K562 (cell line): ENCODE data around the gene DNASE1L1. TPM values are rescaled to one million over a fixed set of nuclear protein-coding genes. Genes with fewer than 3 reads are reported as not detected.

ENCODE experiments used
- BRF1 ChIP-seq: IDR thresholded peaks from 3 replicates; pipeline ENCODE4 v1.6.1; 2011; ENCODE audit warnings: borderline replicate concordance, mild to moderate bottlenecking; ENCODE audit not compliant: insufficient read length; ENCODE audit errors: extremely low read depth
- CBFA2T2 ChIP-seq: fragments of 450-650 bp; conservative IDR thresholded peaks from 2 replicates; pipeline ENCODE4 v1.6.1; 2017; ENCODE audit warnings: mild to moderate bottlenecking
- CCAR2 ChIP-seq: fragments of 200-400 bp; formaldehyde crosslinking; IDR thresholded peaks from 2 replicates; pipeline ENCODE4 v1.6.1; 2017; ENCODE audit warnings: mild to moderate bottlenecking, low read depth, low read length
- CCNT2 ChIP-seq: IDR thresholded peaks from 2 replicates; pipeline ENCODE4 v1.6.1; 2011; ENCODE audit warnings: borderline replicate concordance, low read depth, mild to moderate bottlenecking, moderate library complexity, mixed read lengths, low read length; ENCODE audit not compliant: insufficient read length; ENCODE audit errors: extremely low read depth
- DEAF1 ChIP-seq: fragments of 450-650 bp; formaldehyde crosslinking; IDR thresholded peaks from 2 replicates; pipeline ENCODE4 v1.4.0; 2020; ENCODE audit warnings: mild to moderate bottlenecking, moderate library complexity
- E2F6 ChIP-seq, 2 experiments: IDR thresholded peaks; 2 replicates each; pipeline ENCODE4 v1.6.1; 2011; ENCODE audit warnings: borderline replicate concordance in 1 of 2, control low read depth in 1 of 2, low read depth in 1 of 2, low read length in 1 of 2, mild to moderate bottlenecking in 1 of 2, mixed read lengths in 1 of 2, moderate library complexity in 1 of 2; ENCODE audit not compliant: insufficient read depth in 1 of 2, insufficient read length in 1 of 2, poor library complexity in 1 of 2, severe bottlenecking in 1 of 2; ENCODE audit errors: extremely low read depth in 1 of 2
- ELK3 ChIP-seq: fragments of 450-650 bp; formaldehyde crosslinking; IDR thresholded peaks from 2 replicates; pipeline ENCODE4 v1.4.0; 2020; ENCODE audit warnings: mild to moderate bottlenecking
- FOXM1 ChIP-seq, 2 experiments: fragments of 450-650 bp in 1 of 2; sonication (generic) in 1 of 2; formaldehyde crosslinking in 1 of 2; IDR thresholded peaks; 2 replicates each; pipeline versions ENCODE4 v1.6.1 to v1.9.0; 2017 to 2022; ENCODE audit warnings: low read depth in 2 of 2, mild to moderate bottlenecking in 2 of 2, missing genetic modification reagents in 1 of 2, moderate library complexity in 1 of 2
- MCM3 ChIP-seq: fragments of 450-650 bp; IDR thresholded peaks from 2 replicates; pipeline ENCODE4 v1.6.1; 2016
- NELFE ChIP-seq: IDR thresholded peaks from 2 replicates; pipeline ENCODE4 v1.6.1; 2011; ENCODE audit warnings: mild to moderate bottlenecking; ENCODE audit not compliant: insufficient read depth, insufficient read length
- NFATC3 ChIP-seq: fragments of 450-650 bp; IDR thresholded peaks from 2 replicates; pipeline ENCODE4 v1.6.1; 2017; ENCODE audit warnings: mild to moderate bottlenecking
- PHF21A ChIP-seq: fragments of 450-650 bp; IDR thresholded peaks from 2 replicates; pipeline ENCODE4 v1.6.1; 2017; ENCODE audit warnings: low read depth, borderline replicate concordance
- POLR3A ChIP-seq: IDR thresholded peaks from 2 replicates; pipeline ENCODE4 v1.6.1; 2011; ENCODE audit warnings: borderline replicate concordance, mild to moderate bottlenecking, moderate library complexity; ENCODE audit not compliant: insufficient read length, insufficient read depth; ENCODE audit errors: extremely low read depth
- PREB ChIP-seq: sonication (generic); formaldehyde crosslinking; IDR thresholded peaks from 2 replicates; pipeline ENCODE4 v1.8.1; 2023; ENCODE audit warnings: mild to moderate bottlenecking, missing genetic modification reagents
- RFX1 ChIP-seq: fragments of 450-650 bp; IDR thresholded peaks from 2 replicates; pipeline ENCODE4 v1.6.1; 2016; ENCODE audit warnings: mild to moderate bottlenecking, moderate library complexity
- RFX7 ChIP-seq: fragments of 250-450 bp; sonication (Bioruptor Pico); IDR thresholded peaks from 2 replicates; pipeline ENCODE4 v1.5.1; 2021; ENCODE audit warnings: mild to moderate bottlenecking
- TSC22D4 ChIP-seq: fragments of 450-650 bp; IDR thresholded peaks from 2 replicates; pipeline ENCODE4 v1.6.1; 2016; ENCODE audit warnings: missing genetic modification characterization, missing biosample characterization, control low read depth
- ZFP91 ChIP-seq: sonication (generic); formaldehyde crosslinking; IDR thresholded peaks from 2 replicates; pipeline ENCODE4 v1.8.0; 2022; ENCODE audit warnings: mild to moderate bottlenecking, missing genetic modification reagents
- ZNF24 ChIP-seq: fragments of 450-650 bp; IDR thresholded peaks from 2 replicates; pipeline ENCODE4 v1.6.1; 2016
- ZNF57 ChIP-seq: fragments of 450-650 bp; formaldehyde crosslinking; IDR thresholded peaks from 2 replicates; pipeline ENCODE4 v1.4.0; 2020; ENCODE audit warnings: mild to moderate bottlenecking, moderate library complexity
- ZNF583 ChIP-seq: fragments of 250-450 bp; sonication (Bioruptor Pico); IDR thresholded peaks from 2 replicates; pipeline ENCODE4 v1.4.0; 2020
- ZNF764 ChIP-seq: fragments of 250-450 bp; sonication (Bioruptor Pico); IDR thresholded peaks from 2 replicates; pipeline ENCODE4 v1.4.0; 2020; ENCODE audit warnings: low read depth, mild to moderate bottlenecking, moderate library complexity
- polyA plus RNA-seq, 8 experiments: library from polyadenylated mRNA; depleted of rRNA in 4 of 8; stranded (reverse) in 5 of 8; unstranded in 3 of 8; fragments of >200 nt; fragmentation: Nextera tagmentation in 2 of 8; fragmentation: Illumina TruSeq in 1 of 8; extraction: Ambion mirVana in 2 of 8; extraction: Trizol in 1 of 8; gene quantifications; 2 replicates each; pipeline versions ENCODE4 v1.2.1 to v1.2.3, GENCODE V29; 2011 to 2014; ENCODE audit warnings: inconsistent platforms in 1 of 8, missing spikeins in 1 of 8
- total RNA-seq, 7 experiments: library from RNA; depleted of rRNA in 6 of 7; stranded (reverse); fragments of >200 nt in 6 of 7; fragmentation: Illumina TruSeq in 2 of 7; extraction: Trizol in 2 of 7; gene quantifications; 2 replicates each; pipeline versions ENCODE4 v1.2.1 to v1.2.3, GENCODE V29; 2011 to 2021; ENCODE audit warnings: low replicate concordance in 1 of 7

DNASE1L1 gene
- total and polyA plus RNA-seq, 9 of the 15 experiments (the other 6 are each of a cell fraction or from before 2014, with no cell fraction given), result 0.73 to 12.6 (median 7.9) TPM

GRCh38 chrX:154443992-154444754, 35.1 kb upstream of the DNASE1L1 start, which contains the start of gene FAM50A (continued):
- TF ChIP-seq NFATC3, result no peak
- no peak for TF ChIP-seq RFX1
- peak in 1 of 2 experiments; percentile 84 for TF ChIP-seq E2F6 (IDR thresholded peaks at IDR 0.05; ENCODE audit: borderline replicate concordance in 1 of 2, extremely low read depth in 1 of 2, insufficient read depth in 1 of 2, insufficient read length in 1 of 2, low read depth in 1 of 2, low read length in 1 of 2, poor library complexity in 1 of 2, severe bottlenecking in 1 of 2)
- TF ChIP-seq MCM3, result no peak
- no peak for TF ChIP-seq ZNF583 (CRISPR knock-in tag)
- no peak for TF ChIP-seq ELK3
- TF ChIP-seq RFX7, result no peak
- no peak for TF ChIP-seq ZNF57 (CRISPR knock-in tag)
- no peak for TF ChIP-seq ZNF764 (CRISPR knock-in tag)
- TF ChIP-seq BRF1, result no peak
- TF ChIP-seq TSC22D4 (tag), result no peak
- TF ChIP-seq CCAR2, result no peak
- TF ChIP-seq NELFE, result no peak
- no peak for TF ChIP-seq ZNF24
- TF ChIP-seq FOXM1 (IDR thresholded peaks at IDR 0.05; ENCODE audit: low read depth), result no peak
- TF ChIP-seq FOXM1 (CRISPR knock-in tag; IDR thresholded peaks at IDR 0.05; ENCODE audit: low read depth), result no peak
- TF ChIP-seq DEAF1 (CRISPR knock-in tag), result no peak
- no peak for TF ChIP-seq CBFA2T2
- TF ChIP-seq PREB (CRISPR knock-in tag), result no peak
- TF ChIP-seq CCNT2, result peak; percentile 26
- no peak for TF ChIP-seq PHF21A
- no peak for TF ChIP-seq POLR3A
- no peak for TF ChIP-seq ZFP91 (CRISPR knock-in tag)
